AG10803 (cell line): ENCODE measurements around the gene RBMS3.

Experiments used
- DNase-seq: peaks from one replicate; pipeline ENCODE4 v3.0.0; 2010; ENCODE audit warnings: low read depth
- H3K4me3 ChIP-seq: 2 replicates; pipeline ENCODE4 v1.5.1; 2011; ENCODE audit warnings: mild to moderate bottlenecking, low read length, control low read depth
- CTCF ChIP-seq: conservative IDR thresholded peaks from 2 replicates; pipeline ENCODE4 v1.5.1; 2011; ENCODE audit warnings: mild to moderate bottlenecking, low read length, control low read depth, inconsistent platforms

RBMS3 gene

GRCh38 chr3:29447946-29448627, 167.2 kb downstream of the RBMS3 start:
- no peak for TF ChIP-seq CTCF
- H3K4me3 ChIP-seq: no peak overlapping the region
- DNase-seq: no peak

- TF ChIP-seq CTCF: no peak
- H3K4me3 ChIP-seq: no peak overlapping the region
- no peak for DNase-seq
Observed at GRCh38 chr3:29451920-29452319, 171.0 kb downstream of the RBMS3 start.

GRCh38 chr3:29452934-29453283, 172.0 kb downstream of the RBMS3 start:
- no peak for DNase-seq
- H3K4me3 ChIP-seq: no peak overlapping the region
- no peak for TF ChIP-seq CTCF

- TF ChIP-seq CTCF: no peak
- H3K4me3 ChIP-seq: no peak overlapping the region
- DNase-seq: no peak
Observed at GRCh38 chr3:29453284-29454001, 172.6 kb downstream of the RBMS3 start.

- H3K4me3 ChIP-seq: no peak overlapping the region
- no peak for DNase-seq
- no peak for TF ChIP-seq CTCF
Observed at GRCh38 chr3:29454161-29454611, 173.3 kb downstream of the RBMS3 start.

GRCh38 chr3:29456901-29457300, 176.0 kb downstream of the RBMS3 start:
- H3K4me3 ChIP-seq: no peak overlapping the region
- DNase-seq: no peak
- TF ChIP-seq CTCF: no peak

GRCh38 chr3:29463304-29463703, 182.4 kb downstream of the RBMS3 start:
- no peak overlapping the region for H3K4me3 ChIP-seq
- no peak for TF ChIP-seq CTCF
- no peak for DNase-seq
